Gastrocnemius medialis (tissue), 4 donors: ENCODE results near the gene PRKCA. TPM values are rescaled to one million over a fixed set of nuclear protein-coding genes. Genes with fewer than 3 reads are reported as not detected.

Experiments
- ATAC-seq, 2 donors: fragments of 150-250 bp; one replicate each; pipeline ENCODE4 v1.9.1; 2016
- DNase-seq, 2 donors: peaks; one replicate each; pipeline ENCODE4 v3.0.0-alpha.2; 2019
- H3K27ac ChIP-seq, 4 donors: fragments of 200-600 bp; sonication (generic); 1 replicate in 1 of 4; 2 replicates in 3 of 4; pipeline ENCODE4 v1.5.1; 2016 to 2018; ENCODE audit warnings: mild to moderate bottlenecking in 2 of 4, moderate library complexity in 1 of 4
- H3K27me3 ChIP-seq, 3 donors: fragments of 200-600 bp; sonication (generic) in 2 of 3; 1 replicate in 1 of 3; 2 replicates in 2 of 3; pipeline versions ENCODE4 v1.5.1 to v1.6.0; 2016 to 2019; ENCODE audit warnings: mild to moderate bottlenecking in 1 of 3, moderate library complexity in 1 of 3
- H3K36me3 ChIP-seq, 2 donors: fragments of 200-600 bp; sonication (generic) in 1 of 2; one replicate each; pipeline ENCODE4 v1.5.1; 2017 to 2018
- H3K4me1 ChIP-seq, 2 donors: fragments of 200-600 bp; sonication (generic) in 1 of 2; one replicate each; pipeline ENCODE4 v1.5.1; 2016 to 2017; ENCODE audit warnings: mild to moderate bottlenecking in 2 of 2
- H3K4me3 ChIP-seq, 4 donors: fragments of 200-600 bp; sonication (generic) in 3 of 4; 1 replicate in 1 of 4; 2 replicates in 3 of 4; pipeline ENCODE4 v1.5.1; 2016 to 2019; ENCODE audit warnings: mild to moderate bottlenecking in 2 of 4
- H3K9me3 ChIP-seq, 3 donors: fragments of 200-600 bp; sonication (generic) in 2 of 3; 1 replicate in 1 of 3; 2 replicates in 2 of 3; pipeline ENCODE4 v1.5.1; 2016 to 2019
- CTCF ChIP-seq, 5 experiments: fragments of 450-650 bp in 3 of 5; fragments of 200-600 bp in 2 of 5; sonication (generic) in 2 of 5; IDR thresholded peaks in 4 of 5; conservative IDR thresholded peaks in 1 of 5; 1 replicate in 4 of 5; 2 replicates in 1 of 5; pipeline ENCODE4 v1.5.1; 2016 to 2019; ENCODE audit warnings: antibody characterized with exemption in 5 of 5, mild to moderate bottlenecking in 3 of 5, moderate library complexity in 3 of 5
- POLR2A ChIP-seq, 2 donors: fragments of 450-650 bp; IDR thresholded peaks; one replicate each; pipeline ENCODE4 v1.6.1; 2017; ENCODE audit warnings: antibody characterized with exemption in 2 of 2, mild to moderate bottlenecking in 2 of 2, moderate library complexity in 2 of 2
- in situ Hi-C, 4 donors: fragments of 200-750 bp; cut with MboI; loops; one replicate each; pipeline versions ENCODE4 v1.15.0 to v1.8.0; 2017; ENCODE audit warnings: low sequenced_read_pairs in 4 of 4
- intact Hi-C: fragments of 100-400 bp; cut with DNase I; formaldehyde crosslinking; loops from one replicate; pipeline ENCODE4 v1.15.1; 2023; ENCODE audit warnings: low total_unique reads
- total RNA-seq, 4 donors: library from RNA; depleted of rRNA; stranded (reverse); fragments of >200 nt; gene quantifications; one replicate each; pipeline versions ENCODE4 v1.1.0 to v1.2.3, GENCODE V29; 2016

PRKCA gene
- total RNA-seq, 4 donors from 2014 or later = 7.6 to 16.8 (median 11.1) TPM

- intact Hi-C loops = no loop called here
- H3K4me1 ChIP-seq = peaks cover 11% of the 10 kb centered on the region in 2 donors
These were observed 208.7 kb downstream of the PRKCA start for GRCh38 chr17:66511135-66511534.

GRCh38 chr17:66514227-66514806 is 211.9 kb downstream of the PRKCA start:
- Histone ChIP-seq H3K9me3 (no peaks in the 10 kb centered on the region), H3K36me3 (no peaks in the 10 kb centered on the region), H3K27me3 (no peaks in the 10 kb centered on the region), H3K27ac (no peak overlapping the region), H3K4me1 (peaks cover 12 to 13% of the 10 kb centered on the region in 2 donors), H3K4me3 (no peak overlapping the region)
- DNase-seq (no peak), ATAC-seq (no peak)
- TF ChIP-seq CTCF (IDR thresholded peaks at IDR 0.05 in 4 of 5, conservative IDR thresholded peaks at IDR 0.05 in 1 of 5) (no peak), POLR2A (IDR thresholded peaks at IDR 0.05) (no peak)
- intact Hi-C loops = no loop called here
- in situ Hi-C loops = no loop called here

More at GRCh38 chr17:66511135-66511534, 208.7 kb downstream of the PRKCA start:
- no peak for ATAC-seq
- Histone ChIP-seq H3K27me3 (no peaks in the 10 kb centered on the region), H3K36me3 (no peaks in the 10 kb centered on the region), H3K9me3 (no peaks in the 10 kb centered on the region), H3K27ac (no peak overlapping the region), H3K4me3 (no peak overlapping the region)
- DNase-seq = no peak
- in situ Hi-C loops = no loop called here
- no peak for TF ChIP-seq CTCF (IDR thresholded peaks at IDR 0.05 in 4 of 5, conservative IDR thresholded peaks at IDR 0.05 in 1 of 5)
- TF ChIP-seq POLR2A (IDR thresholded peaks at IDR 0.05) = no peak

GRCh38 chr17:66515974-66516373 is 213.6 kb downstream of the PRKCA start:
- ATAC-seq = no peak
- TF ChIP-seq CTCF (IDR thresholded peaks at IDR 0.05 in 4 of 5, conservative IDR thresholded peaks at IDR 0.05 in 1 of 5) = no peak
- no peak for TF ChIP-seq POLR2A (IDR thresholded peaks at IDR 0.05)
- intact Hi-C loops = no loop called here

GRCh38 chr17:66517336-66518009 is 215.1 kb downstream of the PRKCA start:
- no peaks in the 10 kb centered on the region for H3K27me3 ChIP-seq
- peak overlapping the region in 3 of 4 donors; percentile 40 to 59 (median 44) for H3K27ac ChIP-seq
- intact Hi-C loops = no loop called here
- H3K36me3 ChIP-seq = no peaks in the 10 kb centered on the region
- DNase-seq = no peak
- peaks cover 12 to 13% of the 10 kb centered on the region in 2 donors for H3K4me1 ChIP-seq
- no peaks in the 10 kb centered on the region for H3K9me3 ChIP-seq
- no peak for ATAC-seq
- H3K4me3 ChIP-seq = no peak overlapping the region
- TF ChIP-seq CTCF (IDR thresholded peaks at IDR 0.05 in 4 of 5, conservative IDR thresholded peaks at IDR 0.05 in 1 of 5) = no peak
- TF ChIP-seq POLR2A (IDR thresholded peaks at IDR 0.05) = no peak
- in situ Hi-C loops = no loop called here

More at GRCh38 chr17:66515974-66516373, 213.6 kb downstream of the PRKCA start:
- DNase-seq = no peak
- Histone ChIP-seq H3K27ac (no peak overlapping the region), H3K4me1 (peaks cover 12 to 13% of the 10 kb centered on the region in 2 donors), H3K36me3 (no peaks in the 10 kb centered on the region), H3K27me3 (no peaks in the 10 kb centered on the region), H3K4me3 (no peak overlapping the region), H3K9me3 (no peaks in the 10 kb centered on the region)
- in situ Hi-C loops = no loop called here
